Measurements from ENCODE around the gene FHIP1B.

- no peak for TF ChIP-seq POLR2A (IDR thresholded peaks at IDR 0.05)
- TF ChIP-seq, protein P1, sequence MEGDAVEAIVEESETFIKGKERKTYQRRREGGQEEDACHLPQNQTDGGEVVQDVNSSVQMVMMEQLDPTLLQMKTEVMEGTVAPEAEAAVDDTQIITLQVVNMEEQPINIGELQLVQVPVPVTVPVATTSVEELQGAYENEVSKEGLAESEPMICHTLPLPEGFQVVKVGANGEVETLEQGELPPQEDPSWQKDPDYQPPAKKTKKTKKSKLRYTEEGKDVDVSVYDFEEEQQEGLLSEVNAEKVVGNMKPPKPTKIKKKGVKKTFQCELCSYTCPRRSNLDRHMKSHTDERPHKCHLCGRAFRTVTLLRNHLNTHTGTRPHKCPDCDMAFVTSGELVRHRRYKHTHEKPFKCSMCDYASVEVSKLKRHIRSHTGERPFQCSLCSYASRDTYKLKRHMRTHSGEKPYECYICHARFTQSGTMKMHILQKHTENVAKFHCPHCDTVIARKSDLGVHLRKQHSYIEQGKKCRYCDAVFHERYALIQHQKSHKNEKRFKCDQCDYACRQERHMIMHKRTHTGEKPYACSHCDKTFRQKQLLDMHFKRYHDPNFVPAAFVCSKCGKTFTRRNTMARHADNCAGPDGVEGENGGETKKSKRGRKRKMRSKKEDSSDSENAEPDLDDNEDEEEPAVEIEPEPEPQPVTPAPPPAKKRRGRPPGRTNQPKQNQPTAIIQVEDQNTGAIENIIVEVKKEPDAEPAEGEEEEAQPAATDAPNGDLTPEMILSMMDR (IDR thresholded peaks at IDR 0.05): no peak
Measured at GRCh38 chr11:6228520-6228919, 5.9 kb downstream of the FHIP1B start.

Measured in vagina (tissue), 2 donors.